GM12874 (cell line): ENCODE results near the gene BICD1.

Experiments
- CTCF ChIP-seq: IDR thresholded peaks from 2 replicates; pipeline ENCODE4 v1.5.1; 2011; ENCODE audit warnings: low read depth, mild to moderate bottlenecking, control low read depth, low read length, moderate library complexity; ENCODE audit not compliant: insufficient read depth

BICD1 gene

DNA sequence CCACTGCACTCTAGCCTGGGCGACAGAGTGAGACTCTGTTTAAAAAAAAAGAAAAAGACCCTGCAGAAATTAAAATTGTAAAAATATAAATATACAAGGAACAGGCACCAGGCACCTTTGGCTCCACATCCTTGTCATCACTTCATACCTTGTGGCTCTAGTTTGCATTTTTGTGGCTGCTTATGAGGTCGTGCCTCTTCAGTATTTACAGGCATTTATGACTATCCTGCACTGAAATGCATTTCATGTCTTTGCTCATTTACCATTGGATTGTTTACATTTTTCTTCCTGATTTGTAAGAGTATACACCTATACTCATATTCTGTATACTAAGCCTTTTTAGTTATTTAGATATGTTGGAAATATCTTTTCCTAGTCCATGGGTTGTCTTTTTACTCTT lies 20.1 kb downstream of the BICD1 start:
- no peak for TF ChIP-seq CTCF

- TF ChIP-seq CTCF, result no peak
These were observed 25.0 kb downstream of the BICD1 start for GRCh38 chr12:32131666-32132065.

DNA sequence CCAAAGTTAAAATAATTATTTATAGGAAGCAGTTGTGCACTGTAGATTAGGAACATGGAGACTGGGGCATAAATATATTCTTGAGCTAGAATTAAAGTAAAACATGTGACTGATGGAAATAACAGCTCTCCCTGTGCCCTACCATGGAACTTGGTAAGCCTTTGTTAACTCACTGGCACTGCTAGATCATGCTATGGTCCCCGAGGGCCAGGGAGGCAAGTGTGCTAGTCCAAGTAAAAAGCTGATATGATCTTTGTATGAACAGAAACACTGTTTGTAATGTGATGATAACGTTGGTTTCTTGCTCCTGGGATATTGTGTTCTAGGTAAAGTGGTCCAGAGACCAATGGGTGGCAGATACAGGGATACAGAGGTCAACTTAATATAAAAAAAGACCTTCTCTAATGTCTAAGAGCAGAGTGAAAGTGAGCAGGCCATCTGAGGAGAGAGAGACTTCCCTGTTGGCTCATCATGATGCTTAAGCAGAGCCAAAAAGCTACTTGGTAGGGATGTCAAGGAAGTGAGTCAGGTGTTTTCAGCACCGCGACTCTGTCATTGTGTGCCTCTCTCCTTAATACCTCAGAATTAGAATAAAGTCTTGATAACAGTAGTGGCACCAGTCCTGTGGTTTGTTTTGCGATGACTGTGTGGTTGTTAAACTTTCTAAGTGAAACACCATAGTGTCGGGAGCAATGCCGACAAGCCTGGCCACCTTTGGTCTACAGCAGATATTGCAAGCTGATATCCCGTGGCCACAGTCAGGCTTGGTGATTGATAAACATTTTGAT lies 27.6 kb downstream of the BICD1 start:
- peak; percentile 31; the same call in 1 of the 2 replicates for TF ChIP-seq CTCF

- TF ChIP-seq CTCF, result no peak
These were observed 29.3 kb downstream of the BICD1 start for GRCh38 chr12:32135967-32136366.

GRCh38 chr12:32136404-32136803 lies 29.8 kb downstream of the BICD1 start:
- TF ChIP-seq CTCF, result no peak

- TF ChIP-seq CTCF, result no peak
These were observed 32.4 kb downstream of the BICD1 start for GRCh38 chr12:32139064-32139421.

GRCh38 chr12:32140877-32141276 lies 34.2 kb downstream of the BICD1 start:
- no peak for TF ChIP-seq CTCF

- no peak for TF ChIP-seq CTCF
These were observed 38.4 kb downstream of the BICD1 start for GRCh38 chr12:32145096-32145495.
